GM19025 (cell line): ENCODE measurements around the gene ARIH1.
"Not testable (repeated sequence)": the region's sequence is repeated elsewhere in the genome, so short reads cannot be mapped to it uniquely, and the experiment has no call there.

Source experiments
- ATAC-seq: cut with Tn5 transposase; IDR thresholded peaks from one replicate; pipeline ENCODE4 v1.9.1; 2021; ENCODE audit warnings: mild to moderate bottlenecking, low read depth, moderate library complexity; ENCODE audit not compliant: unreplicated experiment

The ARIH1 gene, protein sequence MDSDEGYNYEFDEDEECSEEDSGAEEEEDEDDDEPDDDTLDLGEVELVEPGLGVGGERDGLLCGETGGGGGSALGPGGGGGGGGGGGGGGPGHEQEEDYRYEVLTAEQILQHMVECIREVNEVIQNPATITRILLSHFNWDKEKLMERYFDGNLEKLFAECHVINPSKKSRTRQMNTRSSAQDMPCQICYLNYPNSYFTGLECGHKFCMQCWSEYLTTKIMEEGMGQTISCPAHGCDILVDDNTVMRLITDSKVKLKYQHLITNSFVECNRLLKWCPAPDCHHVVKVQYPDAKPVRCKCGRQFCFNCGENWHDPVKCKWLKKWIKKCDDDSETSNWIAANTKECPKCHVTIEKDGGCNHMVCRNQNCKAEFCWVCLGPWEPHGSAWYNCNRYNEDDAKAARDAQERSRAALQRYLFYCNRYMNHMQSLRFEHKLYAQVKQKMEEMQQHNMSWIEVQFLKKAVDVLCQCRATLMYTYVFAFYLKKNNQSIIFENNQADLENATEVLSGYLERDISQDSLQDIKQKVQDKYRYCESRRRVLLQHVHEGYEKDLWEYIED

GRCh38 chr15:72473614-72474465 lies at the start of gene ARIH1:
TSS of gene ARIH1 (plus strand) at chr15:72474330. CDS start at chr15:72474640, 310 bp downstream.
- ATAC-seq: peak; percentile 87

- no peak for ATAC-seq
These were observed 47.4 kb upstream of the ARIH1 start for GRCh38 chr15:72426753-72427152.

DNA sequence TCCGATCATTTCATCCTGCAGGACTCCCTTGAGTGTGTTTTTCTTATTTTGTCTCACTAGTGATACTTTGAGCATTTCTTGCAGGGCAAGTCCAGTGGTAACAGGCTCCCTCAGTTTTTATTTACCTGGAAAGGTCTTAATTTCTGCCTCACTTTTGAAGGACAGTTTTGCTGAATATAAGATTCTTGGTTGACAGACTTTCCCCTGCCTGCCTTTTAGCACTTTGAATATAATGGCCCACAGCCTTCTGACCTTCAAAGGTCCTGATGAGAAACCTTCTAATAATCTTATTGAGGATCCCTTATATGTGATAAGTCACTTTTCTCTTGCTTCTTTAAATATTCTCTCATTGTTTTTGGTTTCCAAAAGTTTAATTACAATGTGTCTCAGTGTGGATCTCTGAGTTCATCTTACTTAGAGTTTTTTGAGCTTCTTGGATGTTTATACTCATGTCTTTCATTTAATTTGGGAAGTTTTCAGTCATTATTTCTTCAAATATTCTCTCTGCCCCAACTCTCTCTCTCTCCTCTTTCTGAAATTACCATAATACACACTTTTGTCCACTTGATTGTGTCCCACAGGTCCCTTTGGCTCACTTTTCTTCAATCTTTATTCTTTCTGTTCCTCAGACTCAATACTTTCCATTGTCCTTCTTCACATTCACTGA lies 36.3 kb upstream of the ARIH1 start:
- ATAC-seq: no peak

DNA sequence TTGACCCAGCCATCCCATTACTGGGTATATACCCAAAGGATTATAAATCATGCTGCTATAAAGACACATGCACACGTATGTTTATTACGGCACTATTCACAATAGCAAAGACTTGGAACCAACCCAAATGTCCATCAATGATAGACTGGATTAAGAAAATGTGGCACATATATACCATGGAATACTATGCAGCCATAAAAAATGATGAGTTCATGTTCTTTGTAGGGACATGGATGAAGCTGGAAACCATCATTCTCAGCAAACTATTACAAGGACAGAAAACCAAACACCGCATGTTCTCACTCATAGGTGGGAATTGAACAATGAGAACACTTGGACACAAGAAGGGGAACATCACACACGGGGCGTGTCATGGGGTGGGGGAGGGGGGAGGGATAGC lies 31.3 kb upstream of the ARIH1 start:
- ATAC-seq: not testable (repeated sequence)

DNA sequence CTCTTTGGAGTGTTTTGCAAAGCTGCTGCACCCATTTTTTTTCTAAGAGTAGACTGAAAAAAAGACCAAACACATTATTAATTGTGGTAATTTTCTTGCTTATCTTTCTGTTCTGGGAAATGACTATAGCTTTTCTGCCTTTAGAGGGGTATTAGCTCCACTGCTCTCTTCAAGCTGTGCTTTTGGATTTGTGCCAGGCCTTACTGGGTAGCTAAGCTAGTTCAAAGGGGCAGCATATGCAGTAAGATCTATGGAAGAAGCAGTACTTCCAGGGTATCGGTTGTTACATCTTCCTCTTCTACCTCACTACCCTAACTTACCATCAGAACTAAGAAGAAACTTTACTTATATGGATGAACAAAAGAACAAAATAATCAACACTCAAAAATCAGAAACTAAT lies 28.7 kb upstream of the ARIH1 start:
- no peak for ATAC-seq

GRCh38 chr15:72450805-72451204 lies 23.3 kb upstream of the ARIH1 start:
- ATAC-seq: no peak

DNA sequence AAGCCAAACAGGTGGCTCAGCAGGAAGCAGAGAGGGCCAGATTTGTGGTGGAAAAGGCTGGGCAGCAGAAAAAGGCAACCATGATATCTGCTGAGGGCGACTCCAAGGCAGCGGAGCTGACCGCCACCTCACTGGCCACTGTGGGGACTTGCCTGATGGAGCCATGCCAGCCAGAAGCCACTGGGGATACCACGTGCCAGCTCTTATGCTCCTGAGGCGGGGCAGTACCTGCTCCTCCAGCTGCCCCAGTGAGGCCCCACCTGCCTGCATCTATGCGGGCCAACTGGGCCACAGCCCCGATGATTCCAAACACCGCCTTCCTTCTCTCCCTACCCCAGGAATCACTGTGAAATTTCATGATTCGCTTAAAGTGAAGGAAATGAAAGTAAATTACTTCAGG lies 22.9 kb upstream of the ARIH1 start:
- no peak for ATAC-seq

- no peak for ATAC-seq
These were observed 17.4 kb upstream of the ARIH1 start for GRCh38 chr15:72456684-72457083.

- ATAC-seq: no peak
These were observed 13.7 kb upstream of the ARIH1 start for GRCh38 chr15:72460402-72460801.

GRCh38 chr15:72463702-72464101 lies 10.4 kb upstream of the ARIH1 start:
- no peak for ATAC-seq

DNA sequence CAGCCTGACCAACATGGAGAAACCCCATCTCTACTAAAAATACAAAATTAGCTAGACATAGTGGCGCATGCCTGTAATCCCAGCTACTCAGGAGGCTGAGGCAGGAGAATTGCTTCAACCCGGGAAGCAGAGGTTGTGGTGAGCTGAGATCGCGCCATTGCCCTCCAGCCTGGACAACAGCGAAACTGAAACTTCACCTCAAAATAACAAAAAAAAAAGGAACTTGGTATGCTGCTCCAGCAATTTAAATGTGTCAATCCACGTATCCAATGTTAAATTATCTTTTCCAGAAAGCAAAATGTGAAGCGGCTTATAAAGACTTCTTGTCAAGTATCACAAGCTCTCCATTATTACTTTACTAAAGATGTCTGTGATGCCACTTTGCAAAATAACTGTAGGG lies 9.9 kb upstream of the ARIH1 start:
- no peak for ATAC-seq

GRCh38 chr15:72468103-72468502 lies 6.0 kb upstream of the ARIH1 start:
- no peak for ATAC-seq

GRCh38 chr15:72472992-72473610 lies 1.0 kb upstream of the ARIH1 start:
- no peak for ATAC-seq

- no peak for ATAC-seq
These were observed 359 bp downstream of the ARIH1 start for GRCh38 chr15:72474466-72474911.

- no peak for ATAC-seq
These were observed 940 bp downstream of the ARIH1 start for GRCh38 chr15:72474912-72475628.

DNA sequence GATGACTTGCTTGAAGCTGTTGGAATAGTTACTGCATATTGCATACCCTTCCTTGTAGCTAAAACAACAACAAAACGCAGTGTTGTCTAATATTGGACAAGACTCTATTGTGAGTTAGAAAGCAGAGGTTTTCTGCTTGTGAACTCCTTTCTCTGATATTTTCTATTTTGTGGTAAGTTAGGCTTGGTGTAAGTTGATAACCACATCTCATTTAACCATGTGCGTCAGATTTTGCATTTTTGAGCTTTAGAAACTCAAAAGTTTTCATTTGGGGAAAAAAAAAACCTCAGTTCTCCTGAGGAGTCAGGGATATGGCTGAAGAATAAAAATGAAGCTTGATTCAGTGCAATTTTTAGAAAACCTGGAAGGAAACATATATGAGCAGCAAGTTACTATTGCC lies 1.5 kb downstream of the ARIH1 start:
- no peak for ATAC-seq

- ATAC-seq: not testable (repeated sequence)
These were observed 2.2 kb downstream of the ARIH1 start for GRCh38 chr15:72476330-72476729.

- ATAC-seq: no peak
These were observed 7.0 kb downstream of the ARIH1 start for GRCh38 chr15:72481015-72481659.

- no peak for ATAC-seq
These were observed 8.1 kb downstream of the ARIH1 start for GRCh38 chr15:72482275-72482674.
